Activated naive CD8-positive, alpha-beta T cell treated with anti-CD3 and anti-CD28 coated beads for 36 hours (primary cell): ENCODE measurements around the gene BTBD16. TPM values are rescaled to one million over a fixed set of nuclear protein-coding genes. Genes with fewer than 3 reads are reported as not detected.

ENCODE experiments used
- DNase-seq: peaks from one replicate; pipeline ENCODE4 v3.0.0; 2021
- H3K27ac Mint-ChIP-seq: one replicate; pipeline ENCODE4 v1.8.0; 2022; ENCODE audit warnings: mild to moderate bottlenecking, moderate library complexity, mixed read lengths
- H3K27me3 Mint-ChIP-seq: one replicate; pipeline ENCODE4 v1.8.0; 2022; ENCODE audit warnings: mild to moderate bottlenecking, mixed read lengths
- H3K36me3 Mint-ChIP-seq: one replicate; pipeline ENCODE4 v1.8.0; 2021; ENCODE audit warnings: mild to moderate bottlenecking, mixed read lengths
- H3K4me1 Mint-ChIP-seq: one replicate; pipeline ENCODE4 v1.8.0; 2021; ENCODE audit warnings: mixed read lengths
- H3K4me3 Mint-ChIP-seq: one replicate; pipeline ENCODE4 v1.8.0; 2022; ENCODE audit warnings: mild to moderate bottlenecking, moderate library complexity, mixed read lengths
- H3K9me3 Mint-ChIP-seq: one replicate; pipeline ENCODE4 v1.8.0; 2022; ENCODE audit warnings: mixed read lengths
- total RNA-seq, 2 experiments: library from RNA; stranded (reverse); gene quantifications; one replicate each; pipeline ENCODE4 v1.2.3, GENCODE V29; 2021

Gene BTBD16
- total RNA-seq, 2 experiments from 2014 or later, result not detected

DNA sequence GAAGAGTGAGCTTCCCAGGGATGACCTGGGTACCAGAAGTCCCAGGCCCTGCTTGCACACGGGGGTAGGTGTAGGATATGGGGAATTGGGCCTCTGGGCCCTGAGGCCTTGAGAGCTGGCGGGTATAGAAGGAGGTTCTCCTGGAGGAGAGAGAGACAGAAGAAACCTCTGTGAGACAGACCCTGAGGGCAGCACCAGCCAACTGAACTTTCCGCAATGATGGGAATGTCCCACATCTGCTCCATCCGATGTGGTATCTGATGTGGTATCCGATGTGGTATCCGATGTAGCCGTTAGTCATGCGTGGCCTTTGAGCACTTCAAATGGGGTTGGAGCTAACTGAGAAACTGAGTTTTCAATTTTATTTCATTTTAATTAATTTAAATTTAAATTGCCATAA is 72.8 kb downstream of the BTBD16 start:
- Mint-ChIP-seq H3K36me3 (no peaks in the 10 kb centered on the region), H3K27ac (no peak overlapping the region), H3K9me3 (no peaks in the 10 kb centered on the region), H3K27me3 (no peaks in the 10 kb centered on the region), H3K4me1 (peaks cover 6% of the 10 kb centered on the region), H3K4me3 (no peak overlapping the region)
- DNase-seq, result no peak

DNA sequence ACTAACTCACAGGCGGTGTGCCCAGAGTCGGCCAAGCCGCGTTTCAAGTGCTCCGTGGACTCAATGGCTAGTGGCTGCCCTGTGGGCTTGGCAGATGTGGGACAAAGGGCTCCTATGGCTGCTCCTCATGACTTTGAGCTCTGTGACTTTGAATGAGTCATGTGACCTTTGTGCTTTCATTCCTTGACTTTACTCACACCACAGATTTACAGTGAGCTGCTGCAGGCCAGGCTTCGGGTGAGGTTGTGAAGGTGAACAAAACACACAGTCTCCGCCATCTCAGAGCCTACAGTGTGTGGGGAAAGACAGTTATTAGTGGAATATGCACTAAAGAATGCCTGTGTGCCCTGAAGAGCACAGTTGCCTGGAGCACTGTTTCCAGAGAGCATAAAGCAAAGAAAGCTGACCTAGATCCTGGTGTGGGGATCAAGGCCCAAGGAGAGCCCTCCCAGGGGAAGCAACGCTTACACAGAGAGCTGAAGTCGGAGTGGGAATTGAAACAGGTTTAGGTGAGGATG is 73.7 kb downstream of the BTBD16 start:
- Mint-ChIP-seq H3K36me3 (no peaks in the 10 kb centered on the region), H3K4me1 (peaks cover 6% of the 10 kb centered on the region), H3K27me3 (no peaks in the 10 kb centered on the region), H3K27ac (no peak overlapping the region), H3K9me3 (no peaks in the 10 kb centered on the region), H3K4me3 (no peak overlapping the region)
- DNase-seq, result no peak

DNA sequence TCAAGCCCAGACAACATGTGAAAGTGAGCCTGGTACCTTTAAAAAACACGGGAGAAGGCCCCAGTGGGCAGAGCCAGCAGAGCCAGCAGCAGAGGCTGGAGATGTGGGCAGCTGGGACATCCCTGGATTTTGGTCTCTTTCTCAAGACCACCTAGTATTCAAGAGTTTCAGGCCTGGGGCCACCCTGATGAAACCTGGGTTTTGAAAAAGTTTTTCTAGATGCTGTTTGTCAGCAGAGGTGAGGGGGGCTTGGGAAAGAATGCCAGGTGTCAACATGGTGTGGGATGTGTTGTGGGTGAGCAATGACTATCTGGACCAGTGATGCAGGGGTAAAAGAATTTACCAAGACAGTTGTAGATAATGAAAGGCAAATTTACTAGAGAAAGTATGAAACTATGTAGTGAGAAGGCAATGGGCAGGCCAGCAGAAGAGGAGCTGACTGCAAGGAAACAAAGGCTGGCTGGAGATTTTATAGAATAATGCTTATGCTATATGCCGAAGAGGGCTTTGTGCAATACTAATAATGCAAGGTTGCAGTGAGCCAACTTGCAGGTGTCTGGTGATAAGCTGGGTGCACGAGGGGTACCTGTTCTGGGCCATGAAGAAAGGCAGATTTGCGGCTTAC is 75.3 kb downstream of the BTBD16 start:
- no peak overlapping the region for H3K27ac Mint-ChIP-seq
- H3K27me3 Mint-ChIP-seq, result no peaks in the 10 kb centered on the region
- no peaks in the 10 kb centered on the region for H3K9me3 Mint-ChIP-seq
- peaks cover 6% of the 10 kb centered on the region for H3K4me1 Mint-ChIP-seq
- no peak for DNase-seq
- H3K36me3 Mint-ChIP-seq, result no peaks in the 10 kb centered on the region
- H3K4me3 Mint-ChIP-seq, result no peak overlapping the region

DNA sequence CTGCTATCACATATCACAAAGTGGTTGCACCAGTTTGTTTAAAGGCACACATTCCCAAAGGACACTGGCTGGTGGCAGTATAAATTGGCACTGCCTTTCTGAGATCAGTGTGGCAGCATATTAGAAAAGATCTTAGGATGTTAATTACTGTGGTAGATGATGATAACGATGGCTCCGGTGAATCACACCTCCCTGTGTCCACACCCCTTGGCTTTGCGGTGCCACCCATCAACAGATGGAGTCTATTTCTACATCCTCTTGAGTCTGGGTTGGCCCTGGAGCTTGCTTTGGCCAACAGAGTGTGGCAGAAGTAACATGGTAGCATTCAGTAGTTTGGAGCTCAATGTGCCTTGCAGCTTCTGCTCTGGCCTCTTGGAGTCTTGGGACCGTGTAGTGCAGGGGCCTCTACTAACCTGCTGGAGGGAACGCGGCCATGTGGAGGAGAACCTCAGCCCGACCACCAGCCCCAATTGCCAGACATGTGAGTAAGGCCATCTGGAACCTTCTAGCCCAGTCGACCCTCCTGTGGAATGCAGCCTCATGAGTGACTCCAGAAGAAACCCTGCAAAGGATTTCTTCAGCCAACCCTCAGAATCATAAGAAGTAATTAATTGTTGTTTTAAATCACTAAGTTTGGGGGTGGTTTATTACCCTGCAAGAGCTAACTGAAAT is 76.2 kb downstream of the BTBD16 start:
- H3K36me3 Mint-ChIP-seq, result no peaks in the 10 kb centered on the region
- peaks cover 6% of the 10 kb centered on the region for H3K4me1 Mint-ChIP-seq
- no peaks in the 10 kb centered on the region for H3K9me3 Mint-ChIP-seq
- H3K27ac Mint-ChIP-seq, result no peak overlapping the region
- H3K27me3 Mint-ChIP-seq, result no peaks in the 10 kb centered on the region
- H3K4me3 Mint-ChIP-seq, result no peak overlapping the region
- no peak for DNase-seq

DNA sequence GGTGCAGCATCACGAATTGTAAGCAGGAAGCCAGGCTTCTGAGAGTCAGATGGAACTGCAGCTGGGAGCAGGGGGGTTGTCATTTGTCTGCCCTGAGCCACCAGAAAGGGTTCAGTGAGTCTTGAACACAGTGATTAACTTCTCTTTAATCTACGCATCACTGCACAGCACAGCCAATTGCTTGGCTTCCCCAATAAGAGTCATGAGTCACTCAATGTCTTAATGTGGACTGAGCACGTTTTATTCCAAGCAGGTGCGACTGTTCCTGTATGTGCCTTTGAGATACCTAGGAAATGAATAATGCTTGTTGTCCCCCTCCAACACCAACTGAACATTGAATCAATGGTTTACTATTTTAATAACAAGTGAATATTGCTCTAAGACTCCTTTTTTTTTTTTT is 77.4 kb downstream of the BTBD16 start:
- Mint-ChIP-seq H3K4me3 (no peak overlapping the region), H3K4me1 (peaks cover 4% of the 10 kb centered on the region), H3K27ac (no peak overlapping the region), H3K27me3 (no peaks in the 10 kb centered on the region), H3K9me3 (no peaks in the 10 kb centered on the region), H3K36me3 (no peaks in the 10 kb centered on the region)
- DNase-seq, result no peak

DNA sequence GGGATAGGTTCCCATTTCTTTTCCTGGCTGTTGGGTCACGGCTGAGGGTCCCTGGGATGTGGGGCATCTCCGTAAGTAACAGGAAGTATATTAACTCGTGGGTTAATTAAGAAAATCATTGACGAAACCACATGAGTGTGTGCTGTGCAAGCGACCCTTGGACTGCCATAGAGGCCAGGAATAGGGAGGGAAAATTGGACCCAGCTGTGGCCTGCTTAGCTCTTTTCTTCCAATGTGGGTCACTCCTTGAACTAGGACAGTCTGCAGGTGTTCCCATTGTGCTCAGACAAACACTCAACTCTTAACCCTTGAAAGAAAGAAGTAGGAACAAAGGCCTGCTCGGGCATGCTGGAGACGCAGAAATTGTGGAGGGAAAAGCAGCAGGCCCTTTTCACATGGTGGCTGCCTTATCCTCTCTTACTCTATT is 77.9 kb downstream of the BTBD16 start:
- Mint-ChIP-seq H3K27ac (no peak overlapping the region), H3K36me3 (no peaks in the 10 kb centered on the region), H3K9me3 (no peaks in the 10 kb centered on the region), H3K27me3 (no peaks in the 10 kb centered on the region), H3K4me1 (peaks cover 4% of the 10 kb centered on the region), H3K4me3 (no peak overlapping the region)
- DNase-seq, result no peak

DNA sequence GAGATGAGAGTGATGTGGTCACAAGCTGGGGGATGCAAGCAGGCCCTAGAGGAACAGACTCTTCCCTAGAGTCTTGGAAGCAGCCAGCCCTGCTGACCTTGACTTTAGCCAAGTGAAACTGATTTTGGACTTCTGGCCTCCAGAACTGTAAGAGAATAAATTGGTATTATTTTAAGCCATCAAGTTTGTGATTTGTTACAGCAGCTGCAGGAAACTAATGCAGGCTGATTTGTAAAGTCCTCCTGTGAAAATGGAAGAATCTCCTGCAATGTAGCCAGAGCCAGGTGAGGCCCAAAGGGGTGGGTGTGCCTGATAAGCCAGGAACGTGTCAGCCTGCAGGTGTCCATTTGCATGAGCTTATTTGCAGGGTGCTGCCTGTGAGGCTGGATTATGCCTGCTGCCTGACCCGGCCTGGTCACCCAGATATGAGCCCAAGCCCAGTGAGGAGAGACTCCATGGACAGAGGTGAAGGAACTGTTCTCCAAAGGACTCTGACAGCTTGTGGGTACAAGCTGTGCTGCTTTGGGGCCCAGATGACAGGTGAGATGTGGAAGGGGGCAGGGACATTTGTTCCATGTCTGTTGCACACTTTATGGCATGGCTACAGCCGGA is 78.8 kb downstream of the BTBD16 start:
- Mint-ChIP-seq H3K36me3 (no peaks in the 10 kb centered on the region), H3K27me3 (no peaks in the 10 kb centered on the region), H3K9me3 (no peaks in the 10 kb centered on the region), H3K4me1 (peaks cover under 1% of the 10 kb centered on the region), H3K27ac (no peak overlapping the region), H3K4me3 (no peak overlapping the region)
- DNase-seq, result no peak

DNA sequence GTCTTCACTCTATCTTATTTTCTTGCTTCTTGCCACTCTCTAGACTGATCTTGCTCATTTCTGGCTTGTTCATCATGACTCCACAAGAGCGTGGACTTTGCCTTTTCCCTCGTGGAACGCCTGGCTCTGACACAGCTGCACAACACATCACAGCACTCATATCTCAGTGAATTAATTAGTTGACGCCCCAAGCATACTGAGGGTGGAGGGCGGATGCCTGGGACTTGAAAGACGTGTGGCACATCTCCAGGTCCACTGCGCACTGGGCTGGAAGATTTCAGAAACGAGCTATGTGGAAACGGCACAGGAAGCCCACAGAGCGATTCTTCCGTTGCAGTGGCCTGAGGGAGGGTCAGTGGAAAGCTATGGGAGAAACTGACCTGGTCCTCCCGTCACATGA is 79.8 kb downstream of the BTBD16 start:
- H3K36me3 Mint-ChIP-seq, result no peaks in the 10 kb centered on the region
- no peaks in the 10 kb centered on the region for H3K9me3 Mint-ChIP-seq
- no peaks in the 10 kb centered on the region for H3K27me3 Mint-ChIP-seq
- H3K27ac Mint-ChIP-seq, result no peak overlapping the region
- no peak overlapping the region for H3K4me3 Mint-ChIP-seq
- H3K4me1 Mint-ChIP-seq, result no peaks in the 10 kb centered on the region
- no peak for DNase-seq

DNA sequence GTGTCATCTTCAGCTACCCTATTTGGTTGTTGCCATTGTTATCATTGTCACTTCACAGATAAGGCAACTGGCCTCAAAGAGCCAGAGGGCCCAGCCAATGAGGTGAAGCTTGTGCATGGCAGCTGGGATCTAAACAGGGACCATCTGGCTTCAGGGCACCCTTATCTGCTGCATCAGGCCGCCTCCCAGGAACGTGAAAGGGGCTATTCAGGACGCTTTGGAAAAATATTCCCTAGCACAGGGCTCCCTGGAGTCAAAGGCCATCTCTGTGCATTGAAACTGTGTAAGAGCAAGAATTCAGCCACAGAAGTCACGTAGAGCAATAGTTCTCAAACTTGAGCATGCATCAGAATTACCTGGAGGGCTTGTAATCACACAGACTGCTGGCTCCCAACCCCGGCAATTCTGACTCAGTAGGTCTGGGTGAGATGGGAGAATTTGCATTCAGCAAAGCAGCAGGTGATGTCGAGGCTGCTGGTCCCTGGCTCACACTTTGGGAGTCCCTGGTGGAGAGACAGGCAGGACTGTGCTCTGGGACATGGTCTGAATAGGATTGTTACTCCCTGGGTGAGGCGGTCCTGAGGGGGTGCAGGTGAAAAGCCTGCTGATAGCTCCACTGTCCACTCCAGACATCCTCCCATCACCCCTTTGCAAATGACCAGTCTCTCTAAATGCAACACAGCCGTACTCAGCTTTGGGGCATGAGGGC is 81.9 kb downstream of the BTBD16 start:
- Mint-ChIP-seq H3K36me3 (no peaks in the 10 kb centered on the region), H3K27ac (no peak overlapping the region), H3K4me3 (no peak overlapping the region), H3K9me3 (no peaks in the 10 kb centered on the region), H3K4me1 (no peaks in the 10 kb centered on the region), H3K27me3 (no peaks in the 10 kb centered on the region)
- DNase-seq, result no peak

DNA sequence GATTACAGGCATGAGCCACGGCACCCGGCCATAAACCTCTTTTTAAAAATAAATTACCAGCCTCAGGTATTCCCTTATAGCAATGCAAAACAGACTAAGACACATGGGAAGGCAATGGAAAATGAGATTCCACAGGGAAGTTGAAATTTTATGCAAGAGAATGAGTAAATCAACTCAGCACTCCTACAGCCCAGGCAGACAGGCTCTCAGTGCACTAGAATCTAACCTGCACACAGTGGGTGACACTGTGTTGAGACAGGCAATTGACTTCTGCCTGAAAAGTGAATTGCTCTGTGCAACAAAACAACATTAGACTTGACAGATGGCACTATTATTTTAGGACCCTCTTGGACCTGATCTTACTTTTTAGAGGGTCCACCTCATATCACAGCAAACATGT is 83.3 kb downstream of the BTBD16 start:
- no peak overlapping the region for H3K27ac Mint-ChIP-seq
- DNase-seq, result no peak
- H3K9me3 Mint-ChIP-seq, result peaks cover 9% of the 10 kb centered on the region
- H3K36me3 Mint-ChIP-seq, result peaks cover 2% of the 10 kb centered on the region
- H3K4me3 Mint-ChIP-seq, result no peak overlapping the region
- no peaks in the 10 kb centered on the region for H3K4me1 Mint-ChIP-seq
- H3K27me3 Mint-ChIP-seq, result no peaks in the 10 kb centered on the region

DNA sequence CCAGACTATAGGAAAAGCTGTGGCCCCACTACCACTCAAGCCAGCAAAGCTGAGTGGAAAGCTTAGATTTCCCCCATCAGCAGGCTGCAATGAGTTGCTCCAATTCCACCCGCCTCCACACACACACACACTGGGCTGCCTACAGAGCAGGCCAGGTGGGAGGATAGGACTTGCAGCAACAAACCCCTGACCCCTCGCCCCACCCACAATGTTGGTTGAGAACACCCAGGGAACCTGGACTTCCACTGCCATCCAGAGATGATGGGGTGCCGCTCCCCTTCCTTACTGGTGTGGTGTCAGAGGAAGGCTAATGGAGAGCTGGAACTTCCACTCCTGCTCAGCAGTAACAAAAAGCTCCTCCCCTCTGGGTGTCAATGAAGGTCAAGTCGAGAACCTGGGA is 86.6 kb downstream of the BTBD16 start:
- H3K36me3 Mint-ChIP-seq, result peaks cover 2% of the 10 kb centered on the region
- no peaks in the 10 kb centered on the region for H3K27me3 Mint-ChIP-seq
- no peak for DNase-seq
- H3K4me3 Mint-ChIP-seq, result no peak overlapping the region
- no peak overlapping the region for H3K27ac Mint-ChIP-seq
- no peaks in the 10 kb centered on the region for H3K4me1 Mint-ChIP-seq
- H3K9me3 Mint-ChIP-seq, result peaks cover 9% of the 10 kb centered on the region

DNA sequence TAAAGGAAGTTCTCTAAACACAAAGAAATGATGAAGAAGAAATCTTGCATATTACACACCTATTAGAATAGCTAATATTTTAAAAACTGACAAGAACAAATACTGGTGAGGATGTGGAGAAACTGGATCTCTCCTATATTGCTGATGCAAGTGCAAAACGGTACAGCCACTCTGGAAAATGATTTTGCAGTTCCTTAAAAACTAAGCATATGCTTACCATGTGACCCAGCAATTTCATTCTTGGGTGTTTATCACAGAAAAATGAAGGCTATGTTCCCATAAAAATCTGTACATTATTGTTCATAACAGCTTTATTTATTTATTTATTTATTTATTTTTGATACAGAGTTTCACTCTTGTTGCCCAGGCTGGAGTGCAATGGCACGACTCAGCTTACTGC is 88.5 kb downstream of the BTBD16 start:
- Mint-ChIP-seq H3K27ac (no peak overlapping the region), H3K4me1 (peaks cover 3% of the 10 kb centered on the region), H3K4me3 (no peak overlapping the region), H3K36me3 (peaks cover 2% of the 10 kb centered on the region), H3K27me3 (no peaks in the 10 kb centered on the region), H3K9me3 (peaks cover 9% of the 10 kb centered on the region)
- no peak for DNase-seq

DNA sequence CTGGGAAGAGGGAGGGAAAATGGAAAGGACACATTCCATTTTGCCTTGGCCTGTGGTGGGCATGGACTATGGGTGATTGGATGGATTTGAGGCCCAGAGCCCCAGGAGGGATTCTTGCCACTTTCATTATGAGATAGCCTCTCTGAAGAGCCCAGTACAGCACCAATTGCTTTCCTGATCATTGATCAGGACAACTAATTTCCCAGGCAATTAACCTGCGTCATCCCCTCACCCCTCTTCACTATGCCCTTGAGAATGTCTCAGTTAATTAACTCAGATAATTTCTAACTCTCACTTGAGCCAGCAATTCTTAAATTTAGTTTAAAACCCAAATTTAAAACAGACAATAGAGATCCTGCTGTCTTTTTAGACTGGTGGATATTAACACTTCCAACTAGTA is 90.0 kb downstream of the BTBD16 start:
- Mint-ChIP-seq H3K4me1 (peaks cover 7% of the 10 kb centered on the region), H3K27ac (no peak overlapping the region), H3K36me3 (peaks cover 2% of the 10 kb centered on the region), H3K9me3 (peaks cover 9% of the 10 kb centered on the region), H3K4me3 (no peak overlapping the region), H3K27me3 (no peaks in the 10 kb centered on the region)
- no peak for DNase-seq

DNA sequence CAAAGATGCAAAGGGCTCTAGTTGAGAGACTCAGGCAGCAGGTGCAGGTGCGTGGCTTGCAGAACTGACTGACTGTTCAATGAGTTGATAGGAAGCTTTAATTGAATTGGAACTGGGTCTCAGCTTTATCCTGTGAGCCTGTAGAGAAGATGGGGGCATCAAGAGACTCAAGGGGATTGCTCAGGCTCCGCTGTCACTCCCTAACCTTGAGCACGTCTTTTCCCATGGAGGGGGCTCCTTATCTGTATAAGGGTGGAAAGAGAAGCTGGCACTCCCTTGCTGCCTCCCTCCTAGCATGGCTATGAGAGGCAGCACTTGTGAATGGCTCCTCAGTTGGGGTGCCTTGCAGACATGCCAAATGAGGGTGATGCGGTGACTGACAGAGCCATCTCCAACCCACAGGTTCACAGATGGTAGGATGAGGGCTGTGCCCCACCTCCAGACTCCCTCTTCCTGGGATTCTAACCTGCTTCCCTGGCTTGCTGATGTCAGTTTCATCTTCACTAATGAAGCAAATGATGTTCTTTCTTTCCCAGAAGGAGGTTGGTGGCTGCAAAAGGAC is 91.0 kb downstream of the BTBD16 start:
- H3K27ac Mint-ChIP-seq, result no peak overlapping the region
- no peak overlapping the region for H3K4me3 Mint-ChIP-seq
- H3K9me3 Mint-ChIP-seq, result peaks cover 9% of the 10 kb centered on the region
- H3K36me3 Mint-ChIP-seq, result peaks cover 2% of the 10 kb centered on the region
- H3K4me1 Mint-ChIP-seq, result peaks cover 7% of the 10 kb centered on the region
- H3K27me3 Mint-ChIP-seq, result peaks cover 1% of the 10 kb centered on the region
- no peak for DNase-seq

DNA sequence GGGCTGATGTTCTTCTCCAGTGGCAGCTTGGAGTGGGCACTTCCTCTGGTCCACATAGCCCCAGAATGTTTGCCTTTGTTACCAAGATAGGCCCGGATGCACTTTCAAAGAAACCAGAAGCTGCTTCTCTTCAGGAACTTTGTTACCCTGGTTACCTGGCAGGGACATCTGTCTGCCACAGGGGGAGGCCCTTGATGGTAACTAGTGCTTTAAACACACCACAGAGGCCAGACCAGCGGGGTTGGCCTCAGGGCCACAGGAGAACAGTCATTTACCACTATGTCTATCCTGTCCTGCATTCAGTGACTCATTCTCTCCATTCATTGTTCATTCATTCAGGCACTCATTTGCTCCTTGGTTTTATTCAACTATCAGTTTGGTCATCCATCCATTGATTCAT is 91.5 kb downstream of the BTBD16 start:
- Mint-ChIP-seq H3K9me3 (peaks cover 9% of the 10 kb centered on the region), H3K4me3 (no peak overlapping the region), H3K27ac (no peak overlapping the region), H3K4me1 (peaks cover 7% of the 10 kb centered on the region), H3K27me3 (peaks cover 3% of the 10 kb centered on the region), H3K36me3 (peaks cover 2% of the 10 kb centered on the region)
- peak; percentile 27 for DNase-seq
